GM12878 (cell line): ENCODE measurements around the gene RHOB.
"Not testable (repeated sequence)": the region's sequence is repeated elsewhere in the genome, so short reads cannot be mapped to it uniquely, and the experiment has no call there.

Experiments used
- CREB1 ChIP-seq: IDR thresholded peaks from 2 replicates; pipeline ENCODE4 v1.6.1; 2012; ENCODE audit warnings: low read depth, mild to moderate bottlenecking, inconsistent platforms
- EP300 ChIP-seq, 2 experiments: fragments of 150-350 bp in 1 of 2; IDR thresholded peaks; 2 replicates each; pipeline ENCODE4 v1.6.1; 2011 to 2012; ENCODE audit warnings: low read depth in 2 of 2, low read length in 2 of 2, borderline replicate concordance in 1 of 2, improper control_type of control experiment in 1 of 2, inconsistent platforms in 1 of 2; ENCODE audit not compliant: control insufficient read depth in 1 of 2
- POLR2A ChIP-seq: IDR thresholded peaks from 2 replicates; pipeline ENCODE4 v1.6.1; 2011; ENCODE audit warnings: low read depth, mild to moderate bottlenecking, low read length
- RAD51 ChIP-seq: fragments of 450-650 bp; IDR thresholded peaks from 2 replicates; pipeline ENCODE4 v1.6.1; 2016; ENCODE audit warnings: moderate library complexity, mild to moderate bottlenecking, inconsistent platforms
- RCOR1 ChIP-seq: conservative IDR thresholded peaks from 2 replicates; pipeline ENCODE4 v1.6.1; 2012; ENCODE audit warnings: low read depth, low read length, improper control_type of control experiment
- SUZ12 ChIP-seq: fragments of 200-600 bp; sonication (generic); IDR thresholded peaks from one replicate; pipeline ENCODE4 v1.6.1; 2018; ENCODE audit warnings: antibody characterized with exemption, mild to moderate bottlenecking; ENCODE audit not compliant: unreplicated experiment
- TF ChIP-seq, protein P1 (sequence below), 3 experiments: IDR thresholded peaks in 2 of 3; conservative IDR thresholded peaks in 1 of 3; 2 replicates each; pipeline ENCODE4 v1.5.1; 2011; ENCODE audit warnings: low read depth in 3 of 3, low read length in 3 of 3, mild to moderate bottlenecking in 3 of 3, control low read depth in 2 of 3, moderate library complexity in 2 of 3, inconsistent platforms in 1 of 3, mixed read lengths in 1 of 3; ENCODE audit not compliant: control insufficient read depth in 2 of 3, insufficient read depth in 1 of 3; ENCODE audit errors: extremely low read depth in 1 of 3
- TF ChIP-seq, protein P2 (sequence below): IDR thresholded peaks from 2 replicates; pipeline ENCODE4 v1.6.1; 2012; ENCODE audit warnings: low read depth, low read length, improper control_type of control experiment

- not testable (repeated sequence) for TF ChIP-seq POLR2A; CREB1; RCOR1; SUZ12; EP300 (IDR thresholded peaks at IDR 0.05; ENCODE audit: borderline replicate concordance in 1 of 2, control insufficient read depth in 1 of 2, low read depth in 2 of 2, low read length in 2 of 2); RAD51
- TF ChIP-seq, protein P1, sequence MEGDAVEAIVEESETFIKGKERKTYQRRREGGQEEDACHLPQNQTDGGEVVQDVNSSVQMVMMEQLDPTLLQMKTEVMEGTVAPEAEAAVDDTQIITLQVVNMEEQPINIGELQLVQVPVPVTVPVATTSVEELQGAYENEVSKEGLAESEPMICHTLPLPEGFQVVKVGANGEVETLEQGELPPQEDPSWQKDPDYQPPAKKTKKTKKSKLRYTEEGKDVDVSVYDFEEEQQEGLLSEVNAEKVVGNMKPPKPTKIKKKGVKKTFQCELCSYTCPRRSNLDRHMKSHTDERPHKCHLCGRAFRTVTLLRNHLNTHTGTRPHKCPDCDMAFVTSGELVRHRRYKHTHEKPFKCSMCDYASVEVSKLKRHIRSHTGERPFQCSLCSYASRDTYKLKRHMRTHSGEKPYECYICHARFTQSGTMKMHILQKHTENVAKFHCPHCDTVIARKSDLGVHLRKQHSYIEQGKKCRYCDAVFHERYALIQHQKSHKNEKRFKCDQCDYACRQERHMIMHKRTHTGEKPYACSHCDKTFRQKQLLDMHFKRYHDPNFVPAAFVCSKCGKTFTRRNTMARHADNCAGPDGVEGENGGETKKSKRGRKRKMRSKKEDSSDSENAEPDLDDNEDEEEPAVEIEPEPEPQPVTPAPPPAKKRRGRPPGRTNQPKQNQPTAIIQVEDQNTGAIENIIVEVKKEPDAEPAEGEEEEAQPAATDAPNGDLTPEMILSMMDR (IDR thresholded peaks at IDR 0.05 in 2 of 3, conservative IDR thresholded peaks at IDR 0.05 in 1 of 3; ENCODE audit: control insufficient read depth in 2 of 3, extremely low read depth in 1 of 3, insufficient read depth in 1 of 3, low read depth in 3 of 3, low read length in 3 of 3): not testable (repeated sequence)
- TF ChIP-seq, protein P2, sequence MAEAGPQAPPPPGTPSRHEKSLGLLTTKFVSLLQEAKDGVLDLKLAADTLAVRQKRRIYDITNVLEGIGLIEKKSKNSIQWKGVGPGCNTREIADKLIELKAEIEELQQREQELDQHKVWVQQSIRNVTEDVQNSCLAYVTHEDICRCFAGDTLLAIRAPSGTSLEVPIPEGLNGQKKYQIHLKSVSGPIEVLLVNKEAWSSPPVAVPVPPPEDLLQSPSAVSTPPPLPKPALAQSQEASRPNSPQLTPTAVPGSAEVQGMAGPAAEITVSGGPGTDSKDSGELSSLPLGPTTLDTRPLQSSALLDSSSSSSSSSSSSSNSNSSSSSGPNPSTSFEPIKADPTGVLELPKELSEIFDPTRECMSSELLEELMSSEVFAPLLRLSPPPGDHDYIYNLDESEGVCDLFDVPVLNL: not testable (repeated sequence)
Measured at GRCh38 chr2:20458737-20459484, 12.0 kb downstream of the RHOB start.
